Activated CD8-positive, alpha-beta T cell treated with anti-CD3 and anti-CD28 coated beads for 36 hours (primary cell): ENCODE measurements around the gene MRM2. TPM values are rescaled to one million over a fixed set of nuclear protein-coding genes. Genes with fewer than 3 reads are reported as not detected.

ENCODE experiments used
- ATAC-seq: fragments of 200-7000 bp; cut with Tn5 transposase; one replicate; pipeline ENCODE4 v1.10.0; 2021; ENCODE audit warnings: mild to moderate bottlenecking, moderate library complexity
- CTCF ChIA-PET: fragments of 350-600 bp; sonication (Branson Sonifier 250); formaldehyde crosslinking; loops from one replicate; lab custom pipeline; 2021; ENCODE audit warnings: antibody characterized with exemption; lab: Charles Lee
- POLR2A ChIA-PET: fragments of 350-600 bp; sonication (Branson Sonifier 250); formaldehyde crosslinking; loops from one replicate; lab custom pipeline; 2021; ENCODE audit warnings: antibody characterized with exemption; lab: Charles Lee
- DNase-seq: peaks from one replicate; pipeline ENCODE4 v3.0.0-alpha.2; 2020
- H3K27ac Mint-ChIP-seq: one replicate; pipeline ENCODE4 v1.8.0; 2021; ENCODE audit warnings: mild to moderate bottlenecking, mixed read lengths
- H3K27me3 Mint-ChIP-seq: one replicate; pipeline ENCODE4 v1.8.0; 2021; ENCODE audit warnings: mixed read lengths
- H3K36me3 Mint-ChIP-seq: one replicate; pipeline ENCODE4 v1.8.0; 2021; ENCODE audit warnings: low read depth, mixed read lengths
- H3K4me1 Mint-ChIP-seq: one replicate; pipeline ENCODE4 v1.8.0; 2021; ENCODE audit warnings: low read depth, mixed read lengths
- H3K4me3 Mint-ChIP-seq: one replicate; pipeline ENCODE4 v1.8.0; 2021; ENCODE audit warnings: mild to moderate bottlenecking, moderate library complexity, mixed read lengths
- H3K9me3 Mint-ChIP-seq: one replicate; pipeline ENCODE4 v1.8.0; 2021; ENCODE audit warnings: mixed read lengths
- intact Hi-C: fragments of 100-400 bp; cut with micrococcal nuclease; formaldehyde crosslinking; loops from one replicate; pipeline ENCODE4 v1.10.0; 2022
- total RNA-seq, 2 experiments: library from RNA; stranded (reverse); gene quantifications; one replicate each; pipeline ENCODE4 v1.2.3, GENCODE V29; 2021
- TF ChIP-seq, protein P1 (sequence below): fragments of 200-600 bp; IDR thresholded peaks from one replicate; pipeline ENCODE4 v1.8.0; 2022; ENCODE audit warnings: antibody characterized with exemption, mild to moderate bottlenecking

Gene MRM2
- total RNA-seq, 2 experiments from 2014 or later, result 30.3 to 31.9 TPM

- ChIA-PET POLR2A (no interaction called here), CTCF (no interaction called here)
- DNase-seq, result no peak
- no peak for ATAC-seq
- no peaks in the 10 kb centered on the region for H3K4me1 Mint-ChIP-seq
- H3K27ac Mint-ChIP-seq, result no peak overlapping the region
- H3K4me3 Mint-ChIP-seq, result no peak overlapping the region
- no peaks in the 10 kb centered on the region for H3K27me3 Mint-ChIP-seq
- no peaks in the 10 kb centered on the region for H3K36me3 Mint-ChIP-seq
- TF ChIP-seq, protein P1, sequence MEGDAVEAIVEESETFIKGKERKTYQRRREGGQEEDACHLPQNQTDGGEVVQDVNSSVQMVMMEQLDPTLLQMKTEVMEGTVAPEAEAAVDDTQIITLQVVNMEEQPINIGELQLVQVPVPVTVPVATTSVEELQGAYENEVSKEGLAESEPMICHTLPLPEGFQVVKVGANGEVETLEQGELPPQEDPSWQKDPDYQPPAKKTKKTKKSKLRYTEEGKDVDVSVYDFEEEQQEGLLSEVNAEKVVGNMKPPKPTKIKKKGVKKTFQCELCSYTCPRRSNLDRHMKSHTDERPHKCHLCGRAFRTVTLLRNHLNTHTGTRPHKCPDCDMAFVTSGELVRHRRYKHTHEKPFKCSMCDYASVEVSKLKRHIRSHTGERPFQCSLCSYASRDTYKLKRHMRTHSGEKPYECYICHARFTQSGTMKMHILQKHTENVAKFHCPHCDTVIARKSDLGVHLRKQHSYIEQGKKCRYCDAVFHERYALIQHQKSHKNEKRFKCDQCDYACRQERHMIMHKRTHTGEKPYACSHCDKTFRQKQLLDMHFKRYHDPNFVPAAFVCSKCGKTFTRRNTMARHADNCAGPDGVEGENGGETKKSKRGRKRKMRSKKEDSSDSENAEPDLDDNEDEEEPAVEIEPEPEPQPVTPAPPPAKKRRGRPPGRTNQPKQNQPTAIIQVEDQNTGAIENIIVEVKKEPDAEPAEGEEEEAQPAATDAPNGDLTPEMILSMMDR, result no peak
- intact Hi-C loops, result no loop called here
- H3K9me3 Mint-ChIP-seq, result no peaks in the 10 kb centered on the region
Observed at GRCh38 chr7:2287745-2288144, 45.7 kb upstream of the MRM2 start.

GRCh38 chr7:2283074-2283473 lies 41.1 kb upstream of the MRM2 start:
- ATAC-seq, result no peak

DNA sequence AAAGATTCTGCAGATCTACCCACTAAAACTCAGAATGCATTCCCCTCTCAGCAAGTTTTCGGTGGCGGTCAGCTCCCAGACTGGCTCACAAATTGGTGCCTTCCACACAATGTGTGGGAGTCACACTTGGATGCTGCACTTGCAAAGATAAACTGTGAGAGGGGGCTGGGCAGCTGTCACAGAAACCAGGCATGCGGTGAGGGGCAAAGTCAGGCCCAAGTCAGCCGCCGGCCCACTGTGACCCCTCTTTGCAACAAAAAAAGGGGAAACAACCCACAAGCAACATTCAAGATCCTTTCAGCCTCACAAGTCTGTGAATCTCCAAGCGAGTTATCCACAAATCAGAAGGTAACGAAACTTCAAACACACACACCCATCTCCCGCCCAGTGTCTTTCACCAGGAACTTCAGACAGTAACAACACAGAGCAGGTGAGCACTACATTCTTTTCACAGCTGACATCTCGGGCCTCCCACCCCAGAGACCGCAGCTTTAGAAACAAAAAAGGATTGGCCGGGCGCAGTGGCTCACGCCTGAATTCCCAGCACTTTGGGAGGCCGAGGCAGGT lies 40.3 kb upstream of the MRM2 start:
- ChIA-PET POLR2A (no interaction called here), CTCF (no interaction called here)
- H3K27ac Mint-ChIP-seq, result no peak overlapping the region
- H3K4me1 Mint-ChIP-seq, result no peaks in the 10 kb centered on the region
- TF ChIP-seq, protein P1, result no peak
- H3K9me3 Mint-ChIP-seq, result no peaks in the 10 kb centered on the region
- intact Hi-C loops, result no loop called here
- H3K27me3 Mint-ChIP-seq, result no peaks in the 10 kb centered on the region
- ATAC-seq, result no peak
- H3K36me3 Mint-ChIP-seq, result no peaks in the 10 kb centered on the region
- DNase-seq, result no peak
- H3K4me3 Mint-ChIP-seq, result no peak overlapping the region

More at GRCh38 chr7:2283074-2283473, 41.1 kb upstream of the MRM2 start:
- no peak overlapping the region for H3K4me3 Mint-ChIP-seq
- ChIA-PET CTCF (no interaction called here), POLR2A (no interaction called here)
- TF ChIP-seq, protein P1, result no peak
- intact Hi-C loops, result no loop called here
- no peaks in the 10 kb centered on the region for H3K36me3 Mint-ChIP-seq
- no peaks in the 10 kb centered on the region for H3K4me1 Mint-ChIP-seq
- DNase-seq, result no peak
- no peaks in the 10 kb centered on the region for H3K27me3 Mint-ChIP-seq
- H3K27ac Mint-ChIP-seq, result no peak overlapping the region
- no peaks in the 10 kb centered on the region for H3K9me3 Mint-ChIP-seq

GRCh38 chr7:2281541-2281940 lies 39.5 kb upstream of the MRM2 start:
- Mint-ChIP-seq H3K4me3 (no peak overlapping the region), H3K4me1 (no peaks in the 10 kb centered on the region), H3K27ac (no peak overlapping the region), H3K9me3 (no peaks in the 10 kb centered on the region), H3K27me3 (no peaks in the 10 kb centered on the region), H3K36me3 (no peaks in the 10 kb centered on the region)
- no peak for DNase-seq
- TF ChIP-seq, protein P1, result no peak
- CTCF ChIA-PET, result no interaction called here
- ATAC-seq, result no peak
- POLR2A ChIA-PET, result no interaction called here
- intact Hi-C loops, result no loop called here

GRCh38 chr7:2280424-2280823 lies 38.4 kb upstream of the MRM2 start:
- DNase-seq (no peak), ATAC-seq (no peak)
- H3K27ac Mint-ChIP-seq, result no peak overlapping the region
- intact Hi-C loops, result no loop called here
- H3K36me3 Mint-ChIP-seq, result no peaks in the 10 kb centered on the region
- no peaks in the 10 kb centered on the region for H3K9me3 Mint-ChIP-seq
- CTCF ChIA-PET, result interaction anchor here (0.7 kb wide), 1 partner anchor 188 kb away, joined by 3 read pairs; no protein-coding TSS in a partner anchor
- no peaks in the 10 kb centered on the region for H3K4me1 Mint-ChIP-seq
- no peak overlapping the region for H3K4me3 Mint-ChIP-seq
- TF ChIP-seq, protein P1, result no peak
- no peaks in the 10 kb centered on the region for H3K27me3 Mint-ChIP-seq
- POLR2A ChIA-PET, result no interaction called here
